IPS-18a (cell line): Measurements from ENCODE around the gene SHC3.

Experiments used
- H3K27ac ChIP-seq: one replicate; pipeline ENCODE4 v1.5.1; 2013; ENCODE audit warnings: low read length
- H3K27me3 ChIP-seq: one replicate; pipeline ENCODE4 v1.6.1; 2013; ENCODE audit warnings: mild to moderate bottlenecking, low read length; ENCODE audit not compliant: control insufficient read depth, insufficient read depth
- H3K36me3 ChIP-seq: one replicate; pipeline ENCODE4 v1.6.1; 2013; ENCODE audit warnings: low read depth, low read length; ENCODE audit not compliant: control insufficient read depth
- H3K4me1 ChIP-seq: one replicate; pipeline ENCODE4 v1.6.1; 2013; ENCODE audit warnings: low read depth, low read length; ENCODE audit not compliant: control insufficient read depth
- H3K4me3 ChIP-seq: one replicate; pipeline ENCODE4 v1.5.1; 2013; ENCODE audit warnings: low read length
- H3K9ac ChIP-seq: one replicate; pipeline ENCODE4 v1.6.1; 2013; ENCODE audit warnings: mild to moderate bottlenecking, low read length, moderate library complexity
- H3K9me3 ChIP-seq: one replicate; pipeline ENCODE4 v1.6.1; 2013; ENCODE audit warnings: low read depth, low read length; ENCODE audit not compliant: control insufficient read depth

Gene SHC3

DNA sequence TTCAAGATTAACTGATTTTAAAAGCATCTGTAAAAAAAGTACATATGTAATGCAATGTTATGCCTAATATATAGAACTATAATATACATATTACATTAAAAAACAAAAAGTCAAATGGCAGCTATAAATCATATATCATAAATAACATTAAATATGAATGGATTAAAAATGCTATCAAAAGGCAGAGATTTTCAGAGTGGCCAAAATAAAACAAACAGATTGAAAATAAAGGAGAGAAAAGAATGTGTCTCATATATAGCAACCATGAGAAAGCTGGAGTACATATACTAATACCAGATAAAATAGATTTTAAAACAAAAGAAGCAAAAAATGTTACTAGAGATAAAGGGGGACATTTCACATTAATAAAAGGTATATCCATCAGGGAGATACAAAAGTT, 148.8 kb downstream of the SHC3 start:
- Histone ChIP-seq H3K4me3 (no peak overlapping the region), H3K36me3 (no peaks in the 10 kb centered on the region), H3K27me3 (no peaks in the 10 kb centered on the region), H3K9me3 (peaks cover 6% of the 10 kb centered on the region), H3K9ac (no peak overlapping the region), H3K4me1 (no peaks in the 10 kb centered on the region), H3K27ac (no peak overlapping the region)

DNA sequence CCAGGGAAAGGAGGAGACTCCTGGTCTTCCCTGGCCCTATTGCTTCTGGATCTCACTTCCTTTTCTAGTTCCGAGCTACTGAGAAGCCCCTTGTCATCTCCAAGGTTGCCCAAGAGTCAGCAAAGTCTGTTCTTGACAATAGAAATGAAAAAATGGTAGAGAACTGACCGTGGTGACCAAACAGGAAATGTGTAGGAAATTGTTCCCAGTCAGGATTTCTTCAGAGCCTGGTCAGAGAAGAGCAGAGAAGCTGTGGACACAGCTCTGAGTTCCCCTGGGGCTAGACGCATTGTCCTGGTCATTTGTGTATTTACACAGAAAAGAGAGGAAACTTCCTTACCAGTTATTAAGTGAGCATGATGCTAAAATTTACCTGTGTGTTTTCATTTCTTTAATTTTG, 151.7 kb downstream of the SHC3 start:
- Histone ChIP-seq H3K27me3 (no peaks in the 10 kb centered on the region), H3K36me3 (no peaks in the 10 kb centered on the region), H3K4me3 (no peak overlapping the region), H3K27ac (no peak overlapping the region), H3K9ac (no peak overlapping the region), H3K4me1 (peaks cover 9% of the 10 kb centered on the region), H3K9me3 (peaks cover 6% of the 10 kb centered on the region)

DNA sequence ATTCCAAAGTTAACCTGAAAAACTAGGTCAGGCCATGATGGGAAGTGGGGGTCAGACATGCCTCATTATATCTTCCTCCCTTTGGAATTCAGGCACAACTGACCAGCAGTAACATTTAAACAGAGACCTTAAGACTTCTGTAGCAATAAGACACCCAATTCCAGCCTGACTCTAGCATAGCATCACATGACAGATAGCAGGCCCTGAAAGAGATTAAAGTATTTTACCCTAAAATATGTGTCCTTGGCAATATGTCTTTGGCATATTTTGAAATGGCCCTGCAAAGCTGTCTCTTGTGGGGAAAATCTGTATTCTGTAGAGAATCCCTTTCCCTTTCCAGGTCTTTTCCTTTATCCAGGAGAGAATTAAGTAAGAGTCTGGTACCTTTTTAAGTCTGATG, 153.1 kb downstream of the SHC3 start:
- H3K4me1 ChIP-seq, result peaks cover 12% of the 10 kb centered on the region
- no peaks in the 10 kb centered on the region for H3K27me3 ChIP-seq
- H3K9me3 ChIP-seq, result peaks cover 6% of the 10 kb centered on the region
- H3K9ac ChIP-seq, result no peak overlapping the region
- H3K4me3 ChIP-seq, result no peak overlapping the region
- no peak overlapping the region for H3K27ac ChIP-seq
- no peaks in the 10 kb centered on the region for H3K36me3 ChIP-seq

DNA sequence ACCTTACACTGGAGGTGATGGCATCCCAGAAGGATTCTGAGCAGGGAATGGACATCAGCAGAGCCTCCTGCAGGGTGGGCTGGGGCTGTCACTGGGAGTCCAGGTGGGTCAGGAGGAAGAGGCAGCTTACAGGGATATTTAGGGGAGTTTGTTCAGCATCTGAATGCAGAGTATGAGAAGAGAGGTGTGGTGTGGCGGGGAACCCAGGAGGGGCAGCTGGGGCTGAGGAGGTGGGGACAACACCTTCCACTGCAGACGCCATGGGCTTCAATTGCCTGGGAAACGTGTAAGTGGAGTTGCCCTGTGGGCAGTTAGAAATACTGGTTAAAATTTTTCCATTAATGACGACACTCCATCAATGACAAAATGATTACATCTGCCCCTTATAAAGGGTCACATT, 153.9 kb downstream of the SHC3 start:
- H3K27me3 ChIP-seq, result no peaks in the 10 kb centered on the region
- H3K4me3 ChIP-seq, result no peak overlapping the region
- no peak overlapping the region for H3K9ac ChIP-seq
- no peak overlapping the region for H3K27ac ChIP-seq
- H3K4me1 ChIP-seq, result peaks cover 12% of the 10 kb centered on the region
- peaks cover under 1% of the 10 kb centered on the region for H3K9me3 ChIP-seq
- no peaks in the 10 kb centered on the region for H3K36me3 ChIP-seq

DNA sequence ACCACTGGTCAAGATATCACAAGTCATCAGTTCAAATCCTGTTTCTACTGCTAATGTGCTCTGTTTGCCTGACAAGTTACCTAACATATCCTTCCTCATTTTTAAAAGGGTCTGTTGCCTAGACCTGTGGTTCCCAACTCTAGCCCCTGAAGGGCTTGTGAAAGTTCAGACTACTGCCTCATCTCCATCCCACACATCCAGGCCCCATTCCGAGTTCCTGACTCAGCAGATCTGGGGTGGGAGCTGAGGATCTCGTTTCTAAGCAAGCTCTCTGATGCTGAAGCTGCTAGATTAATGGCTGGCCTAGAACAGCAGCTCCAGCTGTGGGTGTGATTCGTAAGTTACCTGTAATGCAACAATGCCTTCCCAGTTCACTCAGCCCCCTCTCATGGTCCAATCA, 154.9 kb downstream of the SHC3 start:
- Histone ChIP-seq H3K27ac (no peak overlapping the region), H3K27me3 (no peaks in the 10 kb centered on the region), H3K36me3 (no peaks in the 10 kb centered on the region), H3K9me3 (no peaks in the 10 kb centered on the region), H3K4me1 (peaks cover 12% of the 10 kb centered on the region), H3K9ac (no peak overlapping the region), H3K4me3 (no peak overlapping the region)

DNA sequence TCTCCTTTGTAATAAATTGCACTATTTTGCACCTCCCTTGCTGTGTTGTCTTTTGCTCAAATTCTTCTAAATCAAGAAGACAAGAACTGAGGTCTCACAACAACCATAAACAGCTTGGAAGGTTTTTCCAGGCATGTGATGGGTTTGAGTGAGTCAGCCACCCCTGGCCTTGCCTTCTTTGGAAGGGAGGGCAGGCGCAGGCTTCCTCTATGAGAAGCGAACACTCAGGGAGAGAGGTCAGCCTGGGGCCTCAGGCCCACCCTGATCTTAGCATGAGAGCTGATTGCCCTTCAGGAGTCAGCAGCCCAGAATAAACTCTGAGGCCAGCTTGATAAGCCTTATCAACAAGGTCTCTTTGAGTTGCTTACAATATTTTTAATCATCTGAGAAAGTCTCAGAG, 155.7 kb downstream of the SHC3 start:
- Histone ChIP-seq H3K4me1 (peaks cover 12% of the 10 kb centered on the region), H3K27ac (no peak overlapping the region), H3K36me3 (no peaks in the 10 kb centered on the region), H3K9me3 (no peaks in the 10 kb centered on the region), H3K27me3 (no peaks in the 10 kb centered on the region), H3K9ac (no peak overlapping the region), H3K4me3 (no peak overlapping the region)

DNA sequence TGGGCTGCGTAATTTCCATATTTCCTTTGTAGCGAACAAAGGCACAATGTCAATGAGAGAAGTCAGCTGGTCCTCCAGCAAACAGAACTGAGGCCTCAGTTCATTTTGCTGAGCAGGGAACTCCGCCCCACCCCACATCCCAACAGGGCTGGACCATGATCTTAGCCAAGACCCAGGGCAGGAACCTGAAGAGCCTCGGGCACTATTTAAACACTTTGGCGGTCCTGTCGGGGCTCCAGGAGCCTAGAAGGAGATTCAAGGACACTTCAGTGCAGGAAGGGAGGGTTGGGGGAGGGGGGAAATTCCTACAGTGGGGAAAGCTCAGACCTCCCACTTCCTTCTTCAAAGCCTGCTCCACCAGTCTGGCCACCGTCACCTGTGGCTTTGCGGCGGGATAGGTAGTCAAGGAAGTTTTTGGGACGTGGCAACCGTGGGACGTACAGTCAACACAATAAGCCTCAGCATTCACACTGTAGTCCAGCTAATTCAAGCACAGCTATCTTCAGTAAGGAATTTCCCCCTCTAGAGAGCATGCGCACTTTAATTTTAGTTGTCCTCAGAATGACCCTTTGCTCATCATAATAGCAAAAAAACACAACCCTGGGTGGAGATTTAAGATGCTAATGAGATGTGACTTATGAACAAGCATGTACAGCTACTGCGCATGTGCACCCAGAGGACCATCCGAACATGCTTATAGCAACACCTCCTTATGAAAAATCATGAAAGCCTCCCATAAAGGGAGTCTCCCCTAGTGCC, 156.4 kb downstream of the SHC3 start:
- H3K4me3 ChIP-seq, result no peak overlapping the region
- H3K36me3 ChIP-seq, result no peaks in the 10 kb centered on the region
- peaks cover 12% of the 10 kb centered on the region for H3K4me1 ChIP-seq
- no peaks in the 10 kb centered on the region for H3K9me3 ChIP-seq
- H3K9ac ChIP-seq, result no peak overlapping the region
- H3K27ac ChIP-seq, result no peak overlapping the region
- no peaks in the 10 kb centered on the region for H3K27me3 ChIP-seq

DNA sequence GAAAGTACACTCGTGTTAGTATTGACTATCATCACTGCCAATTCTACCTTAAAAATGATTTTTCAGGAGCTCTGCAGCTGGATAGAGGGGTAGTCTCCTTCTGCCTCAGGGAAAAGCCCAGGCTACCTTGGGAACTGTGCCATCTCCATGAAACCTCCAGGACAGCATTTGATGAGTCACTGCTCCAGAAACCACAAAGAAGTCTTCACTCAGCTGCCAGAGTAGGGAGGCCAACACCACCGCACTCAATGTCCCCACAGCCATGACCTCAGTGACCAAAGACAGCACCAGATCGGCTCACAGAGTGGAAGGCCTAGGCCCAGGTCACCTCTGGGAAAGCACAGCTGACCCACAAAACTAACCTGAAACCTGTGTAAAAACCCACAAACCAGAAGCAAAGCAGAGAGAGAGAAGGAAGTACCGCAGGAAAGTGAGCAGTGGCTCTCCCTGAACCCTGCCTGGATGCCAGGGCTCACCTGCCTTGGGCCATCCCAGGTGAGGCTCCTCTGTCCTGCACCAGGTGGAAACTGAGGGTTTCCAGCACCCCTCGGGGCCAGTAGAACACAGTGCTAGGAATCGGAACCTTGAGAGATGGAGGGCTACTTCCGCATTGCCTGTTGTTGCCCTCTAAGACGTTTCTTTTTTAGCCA, 157.3 kb downstream of the SHC3 start:
- H3K9ac ChIP-seq, result no peak overlapping the region
- no peaks in the 10 kb centered on the region for H3K36me3 ChIP-seq
- no peaks in the 10 kb centered on the region for H3K9me3 ChIP-seq
- H3K4me3 ChIP-seq, result no peak overlapping the region
- H3K27ac ChIP-seq, result no peak overlapping the region
- no peaks in the 10 kb centered on the region for H3K27me3 ChIP-seq
- H3K4me1 ChIP-seq, result peaks cover 12% of the 10 kb centered on the region

DNA sequence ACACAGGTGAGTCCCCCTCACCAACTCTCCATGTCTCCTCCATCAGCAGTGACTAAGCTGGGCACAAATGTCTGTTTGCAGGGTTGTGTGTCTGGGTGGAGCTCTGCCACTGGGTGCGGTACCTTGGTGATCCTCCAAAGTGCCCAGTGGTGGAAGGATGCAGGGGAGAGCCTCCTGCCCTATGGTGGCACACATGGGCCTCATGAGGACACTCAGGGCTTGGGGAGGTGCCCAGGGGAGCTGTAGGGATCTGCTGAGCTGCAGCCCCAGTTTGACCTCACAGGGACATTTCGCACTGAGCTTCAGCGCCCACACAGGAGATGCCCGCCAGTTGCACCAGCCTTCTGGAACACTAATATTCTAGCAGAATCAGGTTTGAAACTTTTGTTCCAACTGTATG, 157.9 kb downstream of the SHC3 start:
- H3K27ac ChIP-seq, result no peak overlapping the region
- H3K9me3 ChIP-seq, result no peaks in the 10 kb centered on the region
- H3K4me3 ChIP-seq, result no peak overlapping the region
- no peak overlapping the region for H3K9ac ChIP-seq
- no peaks in the 10 kb centered on the region for H3K27me3 ChIP-seq
- peaks cover 12% of the 10 kb centered on the region for H3K4me1 ChIP-seq
- H3K36me3 ChIP-seq, result no peaks in the 10 kb centered on the region

DNA sequence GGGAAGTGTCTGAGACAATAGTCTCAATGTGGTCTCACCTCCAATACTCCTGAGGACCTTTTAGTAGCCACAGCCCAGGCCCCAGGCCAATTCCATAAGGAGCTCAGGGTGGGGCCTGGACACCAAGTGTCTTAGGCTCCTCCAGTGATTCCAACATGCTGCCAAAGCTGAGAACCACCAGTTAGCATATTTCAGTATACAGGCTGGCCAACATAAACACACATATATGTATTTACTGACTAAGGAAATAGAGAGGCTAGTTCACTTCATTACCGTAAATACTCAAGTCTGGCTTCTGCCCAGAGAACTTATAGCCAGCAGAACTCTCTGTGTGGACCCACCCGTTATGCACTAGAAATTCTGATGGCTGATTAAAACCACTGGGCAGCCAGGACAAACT, 163.3 kb downstream of the SHC3 start:
- no peaks in the 10 kb centered on the region for H3K36me3 ChIP-seq
- no peak overlapping the region for H3K4me3 ChIP-seq
- peaks cover 7% of the 10 kb centered on the region for H3K4me1 ChIP-seq
- no peaks in the 10 kb centered on the region for H3K27me3 ChIP-seq
- no peak overlapping the region for H3K27ac ChIP-seq
- no peak overlapping the region for H3K9ac ChIP-seq
- no peaks in the 10 kb centered on the region for H3K9me3 ChIP-seq

DNA sequence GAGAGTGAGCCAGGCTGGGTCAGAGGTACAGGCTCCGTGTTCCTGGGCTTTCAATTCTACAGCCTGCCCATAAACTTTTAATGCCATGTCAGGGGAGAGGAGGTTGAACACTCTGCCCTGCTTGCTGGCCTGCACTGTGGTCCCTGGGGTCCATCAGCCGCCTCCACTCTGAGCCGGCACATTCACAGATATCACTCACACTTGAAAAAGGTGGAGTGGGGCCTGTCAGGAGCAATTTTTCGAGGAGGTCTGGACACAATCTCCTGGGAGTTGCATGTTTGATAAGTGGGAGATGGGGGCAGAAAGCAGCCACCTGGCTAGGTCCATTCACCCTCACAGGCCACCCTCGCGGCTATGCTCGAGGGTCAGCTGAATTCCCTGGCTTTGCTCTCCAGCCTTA, 164.5 kb downstream of the SHC3 start:
- H3K27me3 ChIP-seq, result no peaks in the 10 kb centered on the region
- no peak overlapping the region for H3K27ac ChIP-seq
- H3K36me3 ChIP-seq, result no peaks in the 10 kb centered on the region
- no peaks in the 10 kb centered on the region for H3K9me3 ChIP-seq
- H3K4me3 ChIP-seq, result no peak overlapping the region
- no peak overlapping the region for H3K9ac ChIP-seq
- peaks cover 7% of the 10 kb centered on the region for H3K4me1 ChIP-seq

DNA sequence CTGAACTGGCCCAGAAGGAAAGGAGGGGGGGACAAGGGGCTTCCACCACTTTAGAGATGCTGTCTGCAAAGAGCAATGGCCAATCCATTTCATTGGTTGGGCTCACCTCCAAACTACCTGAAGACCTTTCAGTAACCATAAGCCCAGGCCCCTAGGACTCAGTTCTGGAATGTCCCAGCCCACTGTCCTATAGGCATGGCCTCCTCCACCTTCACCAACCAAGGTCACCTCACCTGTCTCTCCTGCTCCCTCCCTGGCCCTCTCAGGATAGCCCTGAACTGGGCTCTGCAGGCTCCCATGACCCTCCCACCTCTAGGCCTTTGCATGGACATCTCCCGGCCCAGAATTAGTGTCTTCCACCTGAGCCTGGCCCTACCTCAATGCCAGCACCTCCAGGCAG, 165.0 kb downstream of the SHC3 start:
- Histone ChIP-seq H3K4me3 (no peak overlapping the region), H3K27ac (no peak overlapping the region), H3K9ac (no peak overlapping the region), H3K36me3 (no peaks in the 10 kb centered on the region), H3K4me1 (peaks cover 10% of the 10 kb centered on the region), H3K9me3 (no peaks in the 10 kb centered on the region), H3K27me3 (no peaks in the 10 kb centered on the region)
